HG03565 (cell line): ENCODE results near the gene MS4A13.
"Not testable (repeated sequence)": the region's sequence is repeated elsewhere in the genome, so short reads cannot be mapped to it uniquely, and the experiment has no call there.

Experiments
- ATAC-seq: cut with Tn5 transposase; IDR thresholded peaks from one replicate; pipeline ENCODE4 v1.9.1; 2021; ENCODE audit warnings: mild to moderate bottlenecking, moderate library complexity; ENCODE audit not compliant: unreplicated experiment

Gene MS4A13, protein sequence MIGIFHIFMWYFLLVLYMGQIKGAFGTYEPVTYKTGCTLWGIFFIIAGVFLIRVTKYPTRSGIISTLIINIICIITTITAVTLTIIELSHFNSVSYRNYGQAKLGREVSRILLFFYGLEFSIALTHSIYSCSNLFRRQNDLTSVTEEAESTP

DNA sequence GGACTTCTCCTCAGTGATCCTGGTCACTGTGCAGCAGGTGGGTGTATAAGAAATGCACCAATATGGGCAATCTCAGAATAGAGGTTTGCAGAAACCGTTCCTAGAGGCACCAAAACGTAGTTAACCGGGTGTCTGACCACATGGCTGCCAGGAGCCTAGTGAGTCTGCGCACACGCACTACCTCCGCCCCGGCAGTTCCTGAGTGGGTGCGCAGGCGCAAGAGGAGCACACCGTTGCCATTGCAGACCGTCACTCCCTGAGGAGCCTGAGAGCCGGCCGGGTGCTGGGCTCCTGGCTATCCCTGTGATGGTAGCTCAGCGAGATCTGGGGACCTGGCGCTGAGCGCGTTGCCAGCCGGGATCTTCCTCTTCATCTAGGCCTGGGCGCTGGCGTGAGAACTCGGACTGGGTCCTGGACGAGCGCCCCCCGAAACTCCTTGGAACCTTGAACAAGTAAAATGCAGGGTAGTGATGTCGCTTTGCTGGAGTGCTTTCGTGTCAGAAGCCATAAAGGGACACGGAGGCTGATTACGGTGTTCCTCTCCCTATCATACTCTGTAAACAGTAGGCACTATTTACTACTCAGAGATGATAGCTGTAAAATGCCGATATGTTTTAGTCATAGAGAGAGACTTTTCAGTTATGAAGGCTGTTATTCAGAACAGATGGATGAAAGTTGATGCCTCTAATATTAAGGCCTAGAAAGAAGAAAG lies at the start of gene MS4A13:
Gene MS4A13, plus strand, starts transcription at position 249 of the 712 bp plus-strand sequence. CDS start 2,692 bp downstream, outside the sequence.
- ATAC-seq, result no peak

GRCh38 chr11:60468829-60469228 lies 46.4 kb upstream of the MS4A13 start:
- no peak for ATAC-seq

DNA sequence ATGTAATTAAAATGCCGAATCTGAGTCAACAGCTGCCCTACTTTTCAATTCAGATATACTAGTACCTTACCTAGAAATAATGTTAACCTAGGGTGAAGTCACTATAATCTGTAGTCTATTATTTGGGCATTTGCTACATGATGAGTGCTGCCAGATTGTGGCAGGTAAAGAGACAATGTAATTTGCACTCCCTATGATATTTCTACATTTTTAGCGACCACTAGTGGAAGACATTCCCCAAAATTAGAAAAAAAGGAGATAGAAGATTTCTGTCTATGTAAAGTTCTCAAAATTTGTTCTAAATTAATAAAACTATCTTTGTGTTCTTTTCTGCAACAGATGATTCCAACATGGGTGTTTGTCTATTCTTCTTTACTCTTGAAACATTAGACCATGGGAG lies 45.5 kb upstream of the MS4A13 start:
- ATAC-seq, result no peak

DNA sequence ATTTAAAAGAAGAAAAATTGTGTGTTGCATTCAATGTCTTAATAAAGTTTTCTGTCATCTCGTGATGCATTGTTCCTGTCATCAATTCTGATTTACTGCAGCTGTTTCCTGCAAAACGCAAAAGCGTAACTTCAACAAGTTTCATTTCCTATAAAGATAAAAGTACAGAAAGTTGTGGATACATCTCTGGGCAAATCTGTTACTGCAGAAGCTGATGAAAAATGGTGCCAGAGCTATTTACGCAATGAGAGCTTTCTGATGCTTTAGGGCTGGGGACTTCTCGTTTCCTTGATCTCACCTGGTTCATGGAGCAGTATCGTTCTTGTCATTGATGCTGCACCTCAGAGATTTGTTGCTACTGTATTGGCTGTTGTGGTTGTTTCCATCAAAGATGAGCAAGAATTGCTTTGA lies 38.2 kb upstream of the MS4A13 start:
- ATAC-seq, result no peak

GRCh38 chr11:60482361-60482760 lies 32.8 kb upstream of the MS4A13 start:
- ATAC-seq, result no peak

DNA sequence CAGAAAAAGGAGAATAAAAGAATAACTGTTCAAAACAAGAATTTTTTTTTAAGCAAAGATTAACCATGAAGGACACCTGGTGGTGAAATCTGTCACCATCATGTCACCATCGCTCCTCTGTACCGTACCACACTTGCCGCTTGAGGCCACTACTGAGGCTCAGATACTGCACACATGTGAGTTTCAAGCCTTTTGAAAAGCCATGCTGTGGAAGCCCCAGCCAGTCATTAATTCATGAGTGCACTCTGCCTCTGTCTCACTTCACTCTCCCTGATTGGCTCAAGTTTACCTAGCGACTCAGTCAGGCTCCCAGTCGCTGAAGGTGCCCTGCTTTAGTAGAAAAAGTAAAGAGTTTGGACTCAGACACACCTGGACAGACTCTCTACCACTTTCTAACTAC lies 29.2 kb upstream of the MS4A13 start:
- ATAC-seq, result peak; percentile 97

DNA sequence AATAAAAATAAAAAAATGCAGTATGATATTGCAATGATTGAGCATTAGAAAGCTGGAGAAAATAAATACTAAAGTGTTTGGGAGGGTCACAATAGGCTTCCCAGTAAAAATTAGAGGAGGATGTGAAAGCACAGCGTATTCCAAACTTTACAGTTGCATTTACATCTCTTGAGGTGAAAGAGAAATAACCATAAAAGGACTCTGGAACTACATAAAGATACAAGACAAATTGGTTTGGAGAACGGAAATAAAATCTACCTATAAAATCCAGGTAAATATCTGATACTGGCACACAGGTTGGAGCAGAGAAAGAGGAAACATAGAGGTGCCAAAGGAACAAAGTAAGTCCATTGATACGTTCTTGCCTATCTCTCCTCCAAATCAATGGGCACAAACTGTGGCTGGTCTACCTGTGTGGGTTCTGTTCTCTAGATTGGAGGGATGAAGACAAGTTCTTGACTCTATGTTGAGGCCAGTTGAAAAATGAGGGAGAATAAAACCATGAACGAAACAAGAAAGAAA lies 22.6 kb upstream of the MS4A13 start, which contains the start of gene MS4A12:
Gene MS4A12, plus strand, starts transcription at position 291 of the 522 bp plus-strand sequence. CDS start 4,541 bp downstream, outside the sequence.
- ATAC-seq, result no peak

DNA sequence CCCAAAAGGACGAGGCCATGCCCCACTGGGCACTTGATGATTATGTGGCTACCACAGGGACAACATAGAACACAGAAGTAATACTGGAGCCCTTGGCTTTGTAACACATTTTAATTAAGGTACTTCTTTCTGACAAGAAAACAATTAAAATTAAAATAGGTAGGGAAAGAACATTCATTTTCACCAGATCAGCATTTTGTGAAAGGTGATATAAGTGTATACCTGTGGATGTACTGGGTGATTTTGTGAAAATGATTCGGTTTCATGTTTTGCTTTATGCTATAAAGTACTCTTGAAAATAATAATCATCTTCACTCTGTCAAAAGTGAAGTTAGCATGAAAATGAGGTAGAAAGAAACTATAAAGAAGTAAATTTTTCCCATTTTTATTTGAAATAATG lies 21.7 kb upstream of the MS4A13 start:
- no peak for ATAC-seq

DNA sequence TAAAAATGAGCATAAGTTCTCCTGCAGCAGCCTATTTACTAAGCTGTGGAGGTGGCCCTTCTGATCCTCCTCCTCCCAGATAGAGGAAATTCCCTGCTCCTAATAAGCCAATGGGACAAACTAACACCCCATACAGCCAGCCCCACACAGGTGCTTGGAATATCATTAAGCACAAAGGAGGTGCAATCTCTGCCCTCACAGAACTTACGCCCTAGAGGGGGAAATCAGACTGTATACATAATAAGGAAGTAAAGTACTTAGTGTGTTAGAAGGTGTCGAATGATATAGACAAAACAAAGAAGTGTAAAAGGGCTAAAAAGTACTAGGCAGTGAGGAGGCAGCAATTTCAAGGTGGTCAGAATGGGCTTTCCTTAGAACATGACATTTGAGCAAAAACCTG lies 16.8 kb upstream of the MS4A13 start:
- ATAC-seq, result no peak

DNA sequence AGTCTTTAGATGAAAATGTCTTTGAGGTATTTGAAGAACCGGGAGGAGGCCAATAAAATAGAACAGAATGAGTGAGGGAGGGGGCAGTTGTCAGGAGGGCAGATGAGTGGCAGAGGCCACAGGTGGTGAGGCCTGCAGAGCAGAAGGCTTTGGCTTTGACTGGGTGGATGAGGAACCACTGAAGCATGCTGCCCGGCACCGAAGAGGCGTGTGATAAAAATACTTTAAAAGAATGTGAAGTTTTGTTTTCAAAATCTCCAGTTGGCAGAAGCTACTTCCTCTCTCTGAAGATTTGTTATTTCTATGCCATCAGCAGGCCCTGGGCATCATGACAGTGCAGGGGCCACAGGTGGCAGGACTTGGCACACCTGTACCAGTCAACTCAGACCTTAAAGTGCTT lies 16.3 kb upstream of the MS4A13 start:
- no peak for ATAC-seq

- ATAC-seq, result no peak
Measured at GRCh38 chr11:60500276-60500910, 14.8 kb upstream of the MS4A13 start.

- ATAC-seq, result no peak
Measured at GRCh38 chr11:60502221-60502775, 12.9 kb upstream of the MS4A13 start.

- no peak for ATAC-seq
Measured at GRCh38 chr11:60504219-60504905, 10.8 kb upstream of the MS4A13 start.

GRCh38 chr11:60509609-60510008 lies 5.6 kb upstream of the MS4A13 start:
- not testable (repeated sequence) for ATAC-seq

- ATAC-seq, result not testable (repeated sequence)
Measured at GRCh38 chr11:60510209-60510608, 5.0 kb upstream of the MS4A13 start.

DNA sequence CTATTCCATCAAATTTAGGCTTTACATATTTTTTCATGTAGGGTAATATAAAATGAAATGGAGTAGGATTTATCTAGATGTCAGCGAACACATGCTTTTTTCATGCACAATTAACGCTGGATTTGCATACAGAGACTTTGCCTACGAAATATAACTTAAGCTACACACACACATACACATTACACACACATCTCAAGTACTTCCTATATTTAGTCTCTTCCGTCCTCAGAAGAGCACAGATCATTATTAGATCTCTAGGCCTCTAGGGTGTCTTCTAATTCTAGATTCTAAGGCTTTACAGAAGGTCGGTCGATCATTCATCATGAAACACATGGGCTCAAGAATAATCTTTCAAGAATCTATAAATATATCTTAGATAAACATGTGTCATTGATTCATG lies 3.8 kb upstream of the MS4A13 start:
- no peak for ATAC-seq

- no peak for ATAC-seq
Measured at GRCh38 chr11:60512651-60513225, 2.5 kb upstream of the MS4A13 start.

DNA sequence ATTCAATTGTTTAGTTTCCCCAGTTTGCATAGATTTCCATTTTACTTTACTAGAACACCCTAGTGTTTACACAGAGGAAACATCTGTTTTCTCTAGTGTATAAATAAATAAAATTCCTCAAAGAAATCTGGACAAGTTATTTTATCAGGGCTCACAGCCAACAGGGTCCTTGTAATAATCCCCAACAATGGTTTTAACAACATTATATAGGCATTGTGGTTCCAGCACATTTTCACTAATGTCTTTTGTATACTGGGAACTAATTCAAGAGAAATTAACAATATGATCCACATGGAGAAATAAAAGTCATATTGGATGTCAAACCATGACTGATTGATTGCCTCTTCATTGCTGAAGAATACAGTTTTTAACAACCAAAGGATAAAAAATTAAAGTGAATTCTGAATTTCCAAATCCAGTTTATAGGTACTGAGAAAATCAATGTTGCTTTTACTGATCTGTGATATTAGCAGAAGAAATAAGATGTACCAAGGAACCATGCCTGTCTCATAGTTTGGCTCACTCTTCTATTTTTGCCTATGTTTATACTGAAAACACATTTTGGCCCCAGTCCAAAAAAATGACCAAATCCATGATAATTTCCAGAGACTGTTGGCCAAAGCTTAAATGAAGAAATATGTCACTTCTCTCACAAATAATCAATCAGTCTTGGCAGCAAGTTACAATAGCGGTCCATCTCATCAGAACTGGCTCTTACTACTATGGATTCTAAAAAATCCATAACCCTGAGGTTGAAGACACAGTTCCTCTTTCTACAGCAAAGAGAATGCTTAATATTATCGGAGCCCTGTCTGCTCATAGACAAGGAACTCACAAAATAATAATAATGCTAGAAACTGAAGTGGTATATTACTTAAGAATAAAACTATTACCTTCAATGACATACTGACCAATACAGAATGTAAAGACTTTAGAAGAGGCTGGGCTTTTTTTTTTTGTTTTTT lies 1.4 kb upstream of the MS4A13 start:
- no peak for ATAC-seq

GRCh38 chr11:60528465-60528864 lies 13.3 kb downstream of the MS4A13 start:
- no peak for ATAC-seq
